Activated B cell treated with CpG ODN at 0.5 μM for 24 hours (primary cell): ENCODE data around the gene TSC1. TPM values are rescaled to one million over a fixed set of nuclear protein-coding genes. Genes with fewer than 3 reads are reported as not detected.

Experiments
- ATAC-seq: fragments of 200-7000 bp; cut with Tn5 transposase; one replicate; pipeline ENCODE4 v1.10.0; 2021; ENCODE audit warnings: low read depth, mild to moderate bottlenecking, moderate library complexity
- CTCF ChIA-PET: fragments of 350-600 bp; sonication (Branson Sonifier 250); formaldehyde crosslinking; loops from one replicate; lab custom pipeline; 2021; ENCODE audit warnings: antibody characterized with exemption; lab: Charles Lee
- POLR2A ChIA-PET: fragments of 350-600 bp; sonication (Branson Sonifier 250); formaldehyde crosslinking; loops from one replicate; lab custom pipeline; 2021; ENCODE audit warnings: antibody characterized with exemption; lab: Charles Lee
- DNase-seq: peaks from one replicate; pipeline ENCODE4 v3.0.0; 2022
- H3K27ac Mint-ChIP-seq: one replicate; pipeline ENCODE4 v1.8.0; 2020; ENCODE audit warnings: mixed read lengths
- H3K27me3 Mint-ChIP-seq: one replicate; pipeline ENCODE4 v1.8.0; 2021; ENCODE audit warnings: mixed read lengths
- H3K36me3 Mint-ChIP-seq: one replicate; pipeline ENCODE4 v1.8.0; 2021; ENCODE audit warnings: low read depth, mixed read lengths
- H3K4me1 Mint-ChIP-seq: one replicate; pipeline ENCODE4 v1.8.0; 2021; ENCODE audit warnings: mixed read lengths
- H3K4me3 Mint-ChIP-seq: one replicate; pipeline ENCODE4 v1.8.0; 2020; ENCODE audit warnings: mild to moderate bottlenecking, mixed read lengths
- H3K9me3 Mint-ChIP-seq: one replicate; pipeline ENCODE4 v1.8.0; 2020; ENCODE audit warnings: mixed read lengths
- CTCF ChIP-seq: fragments of 200-600 bp; IDR thresholded peaks from one replicate; pipeline ENCODE4 v1.8.0; 2022; ENCODE audit warnings: antibody characterized with exemption, mild to moderate bottlenecking
- intact Hi-C: fragments of 100-400 bp; cut with micrococcal nuclease; formaldehyde crosslinking; loops from one replicate; pipeline ENCODE4 v1.15.1; 2024
- total RNA-seq: library from RNA; stranded (reverse); gene quantifications from 2 replicates; pipeline ENCODE4 v1.2.3, GENCODE V29; 2022

Gene TSC1
- total RNA-seq, 1 donor from 2014 or later: 61.4 TPM

GRCh38 chr9:132854832-132855231 is 89.6 kb downstream of the TSC1 start:
- Mint-ChIP-seq H3K27ac (no peak overlapping the region), H3K4me3 (peak overlapping the region; percentile 59), H3K27me3 (no peaks in the 10 kb centered on the region), H3K36me3 (no peaks in the 10 kb centered on the region), H3K4me1 (peaks cover 28% of the 10 kb centered on the region), H3K9me3 (no peaks in the 10 kb centered on the region)
- no peak for ATAC-seq
- intact Hi-C loops: no loop called here
- POLR2A ChIA-PET: interaction anchor here (0.6 kb wide), 1 partner anchor 58 kb away, joined by 5 read pairs; no protein-coding TSS in a partner anchor
- CTCF ChIA-PET: interaction anchor here (1.3 kb wide), 1 partner anchor 47 kb away, joined by 3 read pairs; no protein-coding TSS in a partner anchor
- TF ChIP-seq CTCF: no peak
- DNase-seq: no peak

GRCh38 chr9:132853482-132853881 is 90.9 kb downstream of the TSC1 start:
- H3K4me1 Mint-ChIP-seq: peaks cover 39% of the 10 kb centered on the region
- no peak overlapping the region for H3K27ac Mint-ChIP-seq
- H3K27me3 Mint-ChIP-seq: no peaks in the 10 kb centered on the region
- CTCF ChIA-PET: interaction anchor here (1.0 to 1.3 kb wide), 2 partner anchors 46 to 48 kb away, joined by 3 read pairs; no protein-coding TSS in a partner anchor
- ATAC-seq (no peak), DNase-seq (no peak)
- POLR2A ChIA-PET: interaction anchor here (0.5 kb wide), 1 partner anchor 88 kb away, joined by 8 read pairs; no protein-coding TSS in a partner anchor
- no peak overlapping the region for H3K4me3 Mint-ChIP-seq
- H3K36me3 Mint-ChIP-seq: no peaks in the 10 kb centered on the region
- TF ChIP-seq CTCF: no peak
- intact Hi-C loops: no loop called here
- H3K9me3 Mint-ChIP-seq: no peaks in the 10 kb centered on the region

GRCh38 chr9:132849185-132849706 is 95.2 kb downstream of the TSC1 start:
- POLR2A ChIA-PET: interaction anchor here (0.9 to 1.4 kb wide), 4 partner anchors 40 to 96 kb away, joined by 3 to 12 read pairs (median 4); no protein-coding TSS in a partner anchor
- no peak for ATAC-seq
- H3K36me3 Mint-ChIP-seq: no peaks in the 10 kb centered on the region
- no peak for TF ChIP-seq CTCF
- DNase-seq: no peak
- H3K27ac Mint-ChIP-seq: peak overlapping the region; percentile 75
- intact Hi-C loops: no loop called here
- H3K4me1 Mint-ChIP-seq: peaks cover 32% of the 10 kb centered on the region
- CTCF ChIA-PET: interaction anchor here (0.6 to 4.5 kb wide), 10 partner anchors 9 to 682 kb away, joined by 3 to 37 read pairs (median 4); partner anchors contain the start of gene SPACA9
- H3K4me3 Mint-ChIP-seq: peak overlapping the region; percentile 68
- no peaks in the 10 kb centered on the region for H3K9me3 Mint-ChIP-seq
- no peaks in the 10 kb centered on the region for H3K27me3 Mint-ChIP-seq

GRCh38 chr9:132846918-132847515 is 97.4 kb downstream of the TSC1 start:
- no peaks in the 10 kb centered on the region for H3K27me3 Mint-ChIP-seq
- no peaks in the 10 kb centered on the region for H3K36me3 Mint-ChIP-seq
- no peak overlapping the region for H3K27ac Mint-ChIP-seq
- no peak for ATAC-seq
- no peaks in the 10 kb centered on the region for H3K9me3 Mint-ChIP-seq
- DNase-seq: no peak
- ChIA-PET CTCF (interaction anchor here (1.7 to 1.9 kb wide), 2 partner anchors 53 to 56 kb away, joined by 3 to 6 read pairs; no protein-coding TSS in a partner anchor), POLR2A (interaction anchor here (1.0 kb wide), 1 partner anchor 69 kb away, joined by 3 read pairs; no protein-coding TSS in a partner anchor)
- H3K4me3 Mint-ChIP-seq: no peak overlapping the region
- peaks cover 31% of the 10 kb centered on the region for H3K4me1 Mint-ChIP-seq
- TF ChIP-seq CTCF: no peak
- intact Hi-C loops: no loop called here
